HFFc6 (cell line): ENCODE results near the gene WHAMM. TPM values are rescaled to one million over a fixed set of nuclear protein-coding genes. Genes with fewer than 3 reads are reported as not detected.
"Not testable (repeated sequence)": the region's sequence is repeated elsewhere in the genome, so short reads cannot be mapped to it uniquely, and the experiment has no call there.

Experiments
- DNase-seq: peaks from one replicate; pipeline ENCODE4 v3.0.0-alpha.2; 2018
- H3K27ac Mint-ChIP-seq: 2 replicates; pipeline ENCODE4 v1.8.0; 2020; ENCODE audit warnings: mild to moderate bottlenecking, mixed read lengths
- H3K27me3 Mint-ChIP-seq: 2 replicates; pipeline ENCODE4 v1.8.0; 2021; ENCODE audit warnings: mild to moderate bottlenecking, moderate library complexity, mixed read lengths; ENCODE audit not compliant: insufficient read depth
- H3K36me3 Mint-ChIP-seq: 2 replicates; pipeline ENCODE4 v1.8.0; 2021; ENCODE audit warnings: low read depth, mixed read lengths
- H3K4me1 Mint-ChIP-seq: 2 replicates; pipeline ENCODE4 v1.8.0; 2020; ENCODE audit warnings: low read depth, mixed read lengths
- H3K4me3 Mint-ChIP-seq: 2 replicates; pipeline ENCODE4 v1.8.0; 2020; ENCODE audit warnings: mild to moderate bottlenecking, moderate library complexity, mixed read lengths
- H3K9me3 Mint-ChIP-seq: 2 replicates; pipeline ENCODE4 v1.8.0; 2020; ENCODE audit warnings: mild to moderate bottlenecking, mixed read lengths
- CTCF ChIP-seq: fragments of 200-600 bp; sonication (generic); IDR thresholded peaks from 2 replicates; pipeline ENCODE4 v1.5.0; 2021; ENCODE audit warnings: antibody characterized with exemption, mild to moderate bottlenecking
- long read RNA-seq: library from polyadenylated mRNA; unstranded; transcript quantifications from one replicate; pipeline ENCODE4 v2.0.0, GENCODE V29; 2019
- total RNA-seq, 6 experiments: library from RNA; stranded (reverse); fragmentation: NEBNext Ultra II Directional; extraction: Animal tissue kit (Norgen Biotek cat#: 25700); gene quantifications; 2 replicates in 1 of 6; 3 replicates in 5 of 6; pipeline ENCODE4 v1.2.3, GENCODE V29; 2021

The WHAMM gene
- total RNA-seq = 1 to 10 TPM; 5.8 to 7.4 (median 6.3) TPM
- long read RNA-seq, partial matches to known transcripts = 0 of 2 reads
- long read RNA-seq, other reads (novel, unspliced or antisense) = 2 of 2 reads

- TF ChIP-seq CTCF = peak; percentile 38
- peak within 1 kb of the TSS; percentile 94 for H3K4me3 Mint-ChIP-seq
- peak within 1 kb of the TSS; percentile 84 for H3K27ac Mint-ChIP-seq
- H3K36me3 Mint-ChIP-seq = peaks cover 14% of the 10 kb centered on the region; the same call in 1 of the 2 replicates
- peak; percentile 97 for DNase-seq
- 0 out of 2 replicates have a peak, but pooled peaks cover 1% of the 10 kb centered on the region for H3K27me3 Mint-ChIP-seq
- no peaks in the 10 kb centered on the region for H3K9me3 Mint-ChIP-seq
- peaks cover 30% of the 10 kb centered on the region for H3K4me1 Mint-ChIP-seq
Observed at GRCh38 chr15:82809308-82810060, at the start of gene WHAMM. WHAMM (plus strand) TSS chr15:82809628; CDS start chr15:82809727, 99 bp downstream.

GRCh38 chr15:82763361-82764116, 45.9 kb upstream of the WHAMM start:
- TF ChIP-seq CTCF = no peak
- Mint-ChIP-seq H3K9me3 (no peaks in the 10 kb centered on the region), H3K36me3 (peaks cover 10% of the 10 kb centered on the region; the same call in 1 of the 2 replicates), H3K4me1 (peaks cover 4% of the 10 kb centered on the region), H3K4me3 (no peak overlapping the region), H3K27ac (no peak overlapping the region), H3K27me3 (peaks cover 1% of the 10 kb centered on the region; the same call in 1 of the 2 replicates)
- no peak for DNase-seq

GRCh38 chr15:82764117-82764490, 45.3 kb upstream of the WHAMM start:
- TF ChIP-seq CTCF = no peak
- Mint-ChIP-seq H3K4me3 (no peak overlapping the region), H3K36me3 (peaks cover 10% of the 10 kb centered on the region; the same call in 1 of the 2 replicates), H3K9me3 (no peaks in the 10 kb centered on the region), H3K4me1 (peaks cover 8% of the 10 kb centered on the region), H3K27ac (no peak overlapping the region), H3K27me3 (peaks cover 1% of the 10 kb centered on the region; the same call in 1 of the 2 replicates)
- no peak for DNase-seq

- H3K9me3 Mint-ChIP-seq = no peaks in the 10 kb centered on the region
- peaks cover 1% of the 10 kb centered on the region; the same call in 1 of the 2 replicates for H3K27me3 Mint-ChIP-seq
- no peak overlapping the region for H3K27ac Mint-ChIP-seq
- H3K4me3 Mint-ChIP-seq = no peak overlapping the region
- DNase-seq = no peak
- H3K36me3 Mint-ChIP-seq = peaks cover 10% of the 10 kb centered on the region; the same call in 1 of the 2 replicates
- peaks cover 8% of the 10 kb centered on the region for H3K4me1 Mint-ChIP-seq
- TF ChIP-seq CTCF = no peak
Observed at GRCh38 chr15:82764740-82765139, 44.7 kb upstream of the WHAMM start.

- H3K4me3 Mint-ChIP-seq, H3K36me3 Mint-ChIP-seq, DNase-seq, H3K27ac Mint-ChIP-seq, H3K4me1 Mint-ChIP-seq, H3K27me3 Mint-ChIP-seq, H3K9me3 Mint-ChIP-seq: not testable (repeated sequence)
Observed at GRCh38 chr15:82766201-82766600, 43.2 kb upstream of the WHAMM start.
